HG03469 (cell line): ENCODE results near the gene TBC1D13.
"Not testable (repeated sequence)": the region's sequence is repeated elsewhere in the genome, so short reads cannot be mapped to it uniquely, and the experiment has no call there.

Source experiments
- ATAC-seq: cut with Tn5 transposase; IDR thresholded peaks from one replicate; pipeline ENCODE4 v1.9.1; 2021; ENCODE audit warnings: mild to moderate bottlenecking, moderate library complexity, moderate number of reproducible peaks; ENCODE audit not compliant: unreplicated experiment

TBC1D13 gene

GRCh38 chr9:128786681-128787601 lies at the start of gene TBC1D13:
TBC1D13 (plus strand) TSS chr9:128787253; CDS start chr9:128787354, 101 bp downstream.
- ATAC-seq, result peak; percentile 57

- ATAC-seq, result no peak
Measured at GRCh38 chr9:128742401-128742800, 44.7 kb upstream of the TBC1D13 start.

GRCh38 chr9:128743421-128743820 lies 43.6 kb upstream of the TBC1D13 start:
- no peak for ATAC-seq

GRCh38 chr9:128747241-128747640 lies 39.8 kb upstream of the TBC1D13 start:
- ATAC-seq, result no peak

GRCh38 chr9:128750926-128751595 lies 36.0 kb upstream of the TBC1D13 start:
- no peak for ATAC-seq

GRCh38 chr9:128753627-128754026 lies 33.4 kb upstream of the TBC1D13 start:
- ATAC-seq, result no peak

GRCh38 chr9:128757602-128758001 lies 29.5 kb upstream of the TBC1D13 start:
- no peak for ATAC-seq

GRCh38 chr9:128762671-128763449 lies 24.2 kb upstream of the TBC1D13 start:
- ATAC-seq, result no peak

- ATAC-seq, result no peak
Measured at GRCh38 chr9:128764361-128764760, 22.7 kb upstream of the TBC1D13 start.

- no peak for ATAC-seq
Measured at GRCh38 chr9:128765499-128765898, 21.6 kb upstream of the TBC1D13 start.

- no peak for ATAC-seq
Measured at GRCh38 chr9:128768606-128769005, 18.4 kb upstream of the TBC1D13 start.

- no peak for ATAC-seq
Measured at GRCh38 chr9:128770286-128771030, 16.6 kb upstream of the TBC1D13 start.

GRCh38 chr9:128771094-128771721 lies 15.8 kb upstream of the TBC1D13 start:
- ATAC-seq, result peak; percentile 7

GRCh38 chr9:128771745-128772519 lies 15.1 kb upstream of the TBC1D13 start, which contains the start of gene ZER1:
ZER1 (minus strand) TSS chr9:128771927; CDS start chr9:128755565, 16,362 bp downstream.
- ATAC-seq, result peak; percentile 63

- ATAC-seq, result no peak
Measured at GRCh38 chr9:128773049-128773448, 14.0 kb upstream of the TBC1D13 start.

- ATAC-seq, result no peak
Measured at GRCh38 chr9:128774804-128775203, 12.2 kb upstream of the TBC1D13 start.

GRCh38 chr9:128780093-128780492 lies 7.0 kb upstream of the TBC1D13 start:
- not testable (repeated sequence) for ATAC-seq

GRCh38 chr9:128781187-128782070 lies 5.6 kb upstream of the TBC1D13 start:
- no peak for ATAC-seq
